ENCODE data around the gene LHX3. TPM values are rescaled to one million over a fixed set of nuclear protein-coding genes. Genes with fewer than 3 reads are reported as not detected.

The LHX3 gene
- total and polyA plus RNA-seq, 10 of the 15 experiments (the other 5 are each of a cell fraction or from before 2014, with no cell fraction given): not detected

DNA sequence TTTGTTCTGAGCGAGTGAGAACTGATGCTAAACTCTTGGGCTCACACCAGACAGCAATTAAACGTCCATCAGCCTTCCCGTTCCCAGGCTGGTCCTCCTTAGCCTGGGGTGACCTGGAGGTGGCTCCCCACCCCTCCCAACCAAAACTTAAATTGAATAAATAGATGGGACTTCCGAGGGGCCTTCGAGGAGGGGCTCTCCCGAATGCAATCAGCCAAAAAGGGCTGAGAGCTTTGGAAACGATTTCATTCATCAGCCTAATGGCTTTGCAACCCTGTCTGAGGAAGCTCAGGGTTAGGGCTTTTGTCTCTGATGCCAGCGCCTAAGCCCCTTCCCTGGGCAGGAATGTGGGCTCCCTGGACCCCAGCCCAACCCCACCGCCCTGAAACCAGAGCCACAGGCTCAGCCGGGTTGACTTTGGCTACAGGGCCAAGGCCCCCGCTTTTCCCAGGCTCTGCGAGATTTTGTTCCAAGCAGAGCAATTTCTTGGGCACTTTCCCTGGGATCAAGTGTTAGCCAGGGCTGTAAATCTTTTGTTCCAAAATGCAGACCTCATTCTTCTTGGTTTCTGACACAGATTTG, 29.2 kb downstream of the LHX3 start:
- Histone ChIP-seq H4K20me1 (ENCODE audit: control insufficient read depth, insufficient read depth) (no peaks in the 10 kb centered on the region), H3K4me3 (no peak overlapping the region), H2AFZ (ENCODE audit: control insufficient read depth, low read depth, low read length) (no peak overlapping the region), H3K36me3 (ENCODE audit: control insufficient read depth in 2 of 2, insufficient read depth in 2 of 2, low read length in 1 of 2) (no peaks in the 10 kb centered on the region), H3K9ac (ENCODE audit: control insufficient read depth, insufficient read depth, low read length) (no peak overlapping the region), H3K4me1 (ENCODE audit: control insufficient read depth, insufficient read depth, low read length) (no peaks in the 10 kb centered on the region), H3K4me2 (ENCODE audit: control insufficient read depth, insufficient read depth) (no peak overlapping the region), H3K79me2 (ENCODE audit: control insufficient read depth, insufficient read depth, low read length) (no peaks in the 10 kb centered on the region), H3K9me3 (replicated peaks; ENCODE audit: control insufficient read depth, insufficient read depth, low read length) (no peaks in the 10 kb centered on the region), H3K27ac (ENCODE audit: control insufficient read depth, insufficient read depth) (no peak overlapping the region), H3K27me3 (replicated peaks in 1 of 2; ENCODE audit: control insufficient read depth in 2 of 2, insufficient read depth in 2 of 2, low read length in 1 of 2) (no peaks in the 10 kb centered on the region)
- ChIA-PET CTCF (interaction anchor here (0.6 kb wide), 2 partner anchors 10 to 471 kb away, joined by 3 read pairs; no protein-coding TSS in a partner anchor), RAD21 (ENCODE audit: unreplicated experiment) (interaction anchor here (1.1 kb wide), 1 partner anchor 92 kb away, joined by 5 read pairs; no protein-coding TSS in a partner anchor), SMC1A (ENCODE audit: uncharacterized antibody, unreplicated experiment) (no interaction called here), POLR2A (no interaction called here)
- no peak for TF ChIP-seq ZNF24 (IDR thresholded peaks at IDR 0.05)
- no peak for TF ChIP-seq ESRRA (IDR thresholded peaks at IDR 0.05; ENCODE audit: low read length)
- TF ChIP-seq DPF2 (IDR thresholded peaks at IDR 0.05): no peak
- no peak for TF ChIP-seq HDGF (IDR thresholded peaks at IDR 0.05)
- TF ChIP-seq SUZ12 (IDR thresholded peaks at IDR 0.05; ENCODE audit: unreplicated experiment): no peak
- TF ChIP-seq KDM1A (IDR thresholded peaks at IDR 0.05; ENCODE audit: borderline replicate concordance): no peak
- 24% methylated on average over 12 of the region's 12 CpGs for WGBS (ENCODE audit: insufficient coverage, insufficient replicate concordance, low lambda C conversion rate, missing lambda C conversion rate)
- no TSS peak for BruUV-seq (replicated peaks)
- FAIRE-seq: no peak
- intact Hi-C loops (cut with micrococcal nuclease; ENCODE audit: unreplicated experiment) (no loop called here), in situ Hi-C loops (cut with MboI) (no loop called here)
- DNase-seq (ENCODE audit: low read depth, low spot score): no peak
- ATAC-seq: no peak

DNA sequence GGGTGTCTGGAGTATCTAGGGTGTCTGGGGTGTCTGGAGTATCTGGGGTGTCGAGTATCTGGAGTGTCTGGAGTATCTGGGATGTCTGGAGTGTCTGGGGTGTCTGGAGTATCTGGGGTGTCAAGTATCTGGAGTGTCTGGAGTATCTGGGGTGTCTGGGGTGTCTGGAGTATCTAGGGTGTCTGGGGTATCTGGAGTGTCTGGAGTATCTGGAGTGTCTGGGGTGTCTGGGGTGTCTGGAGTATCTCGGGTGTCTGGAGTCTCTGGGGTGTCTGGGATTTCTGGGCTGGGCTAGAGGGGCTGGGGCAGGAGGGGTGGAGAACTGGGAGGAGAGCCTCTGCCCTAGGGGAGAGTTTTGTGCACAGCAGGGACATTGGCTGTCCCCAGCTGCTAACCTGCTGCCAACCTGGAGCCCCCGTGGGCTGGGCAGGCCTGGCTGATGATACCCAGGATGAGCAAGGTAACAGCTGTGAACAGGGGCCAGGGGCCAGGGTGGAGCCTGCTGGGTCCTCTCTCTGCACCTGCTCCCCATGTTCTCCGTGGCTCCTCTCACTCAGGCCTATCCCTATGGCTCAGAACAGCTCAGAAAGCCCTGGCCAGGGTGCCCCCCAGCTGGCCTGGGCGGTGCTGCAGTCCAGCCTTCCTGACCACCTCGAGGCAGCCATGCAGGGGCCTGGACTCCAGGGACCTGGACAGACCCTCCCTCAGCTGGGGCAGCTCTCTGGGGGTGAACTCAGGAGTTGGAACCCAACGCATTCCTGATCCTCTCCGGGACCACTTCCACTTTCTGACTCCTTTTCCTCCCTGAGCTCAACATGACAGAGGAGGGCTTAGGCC, 29.9 kb downstream of the LHX3 start:
- TF ChIP-seq SPI1 (IDR thresholded peaks at IDR 0.05; ENCODE audit: borderline replicate concordance, insufficient read depth, low read depth, low read length) (no peak), RUNX3 (IDR thresholded peaks at IDR 0.05; ENCODE audit: low read length) (no peak), CREB1 (IDR thresholded peaks at IDR 0.05; ENCODE audit: low read depth) (no peak)
- H3K9ac ChIP-seq (ENCODE audit: control insufficient read depth, insufficient read depth, low read length): no peak overlapping the region
- no peak for FAIRE-seq
- H3K36me3 ChIP-seq (ENCODE audit: control insufficient read depth in 2 of 2, insufficient read depth in 2 of 2, low read length in 1 of 2): no peaks in the 10 kb centered on the region
- H3K9me3 ChIP-seq (replicated peaks; ENCODE audit: control insufficient read depth, insufficient read depth, low read length): no peaks in the 10 kb centered on the region
- H3K79me2 ChIP-seq (ENCODE audit: control insufficient read depth, insufficient read depth, low read length): no peaks in the 10 kb centered on the region
- BruUV-seq (replicated peaks): no TSS peak
- in situ Hi-C loops (cut with MboI): loop anchor here (5.0 kb wide), 1 partner anchor 97 kb away; no protein-coding TSS in a partner anchor
- H3K4me1 ChIP-seq (ENCODE audit: control insufficient read depth, insufficient read depth, low read length): no peaks in the 10 kb centered on the region
- H3K4me3 ChIP-seq: no peak overlapping the region
- no peaks in the 10 kb centered on the region for H4K20me1 ChIP-seq (ENCODE audit: control insufficient read depth, insufficient read depth)
- H3K4me2 ChIP-seq (ENCODE audit: control insufficient read depth, insufficient read depth): no peak overlapping the region
- no peak overlapping the region for H3K27ac ChIP-seq (ENCODE audit: control insufficient read depth, insufficient read depth)
- no peak for DNase-seq (ENCODE audit: low read depth, low spot score)
- no peak for ATAC-seq
- SMC1A ChIA-PET (ENCODE audit: uncharacterized antibody, unreplicated experiment): no interaction called here
- CTCF ChIA-PET: interaction anchor here (0.6 kb wide), 2 partner anchors 9 to 470 kb away, joined by 3 read pairs; no protein-coding TSS in a partner anchor
- intact Hi-C loops (cut with micrococcal nuclease; ENCODE audit: unreplicated experiment): no loop called here
- RAD21 ChIA-PET (ENCODE audit: unreplicated experiment): interaction anchor here (1.1 kb wide), 1 partner anchor 92 kb away, joined by 5 read pairs; no protein-coding TSS in a partner anchor
- whole genome bisulfite sequencing (ENCODE audit: insufficient coverage, insufficient replicate concordance, low lambda C conversion rate, missing lambda C conversion rate): 28% methylated on average over 8 of the region's 8 CpGs
- no peak overlapping the region for H2AFZ ChIP-seq (ENCODE audit: control insufficient read depth, low read depth, low read length)
- H3K27me3 ChIP-seq (replicated peaks in 1 of 2; ENCODE audit: control insufficient read depth in 2 of 2, insufficient read depth in 2 of 2, low read length in 1 of 2): no peaks in the 10 kb centered on the region
- POLR2A ChIA-PET: no interaction called here

Measured in GM12878 (cell line).